ENCODE results near the gene PLET1.
A peak's percentile ranks its signal among the peaks of the same experiment; 100 is the strongest.

Gene PLET1

GRCh38 chr11:112280268-112281126 lies 19.8 kb upstream of the PLET1 start:
- peak; percentile 54 for DNase-seq

DNA sequence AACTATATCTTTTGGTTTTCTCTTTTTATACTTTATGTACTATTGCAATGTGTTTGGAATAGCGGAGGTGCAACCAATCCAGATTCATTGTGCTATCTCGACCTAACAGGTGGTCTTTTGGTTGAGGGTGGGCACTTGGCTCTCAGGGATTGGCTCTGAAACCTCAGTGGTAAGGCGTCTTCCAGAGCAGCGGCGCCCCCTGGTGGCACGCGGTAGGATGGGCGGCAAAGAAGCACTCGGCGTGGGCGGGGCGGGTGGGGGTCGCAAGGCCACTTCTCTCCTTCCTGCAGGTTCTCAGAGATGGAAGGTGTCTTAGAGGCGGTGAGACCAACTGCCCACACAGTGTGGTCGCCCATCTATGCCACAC lies 19.2 kb upstream of the PLET1 start:
- DNase-seq = no peak

- DNase-seq = no peak
Observed at GRCh38 chr11:112278803-112279202, 18.1 kb upstream of the PLET1 start.

GRCh38 chr11:112277941-112278340 lies 17.3 kb upstream of the PLET1 start:
- DNase-seq = no peak

- DNase-seq = no peak
Observed at GRCh38 chr11:112277029-112277428, 16.4 kb upstream of the PLET1 start.

- no peak for DNase-seq
Observed at GRCh38 chr11:112274007-112274783, 13.5 kb upstream of the PLET1 start.

- DNase-seq = no peak
Observed at GRCh38 chr11:112273066-112273465, 12.4 kb upstream of the PLET1 start.

DNA sequence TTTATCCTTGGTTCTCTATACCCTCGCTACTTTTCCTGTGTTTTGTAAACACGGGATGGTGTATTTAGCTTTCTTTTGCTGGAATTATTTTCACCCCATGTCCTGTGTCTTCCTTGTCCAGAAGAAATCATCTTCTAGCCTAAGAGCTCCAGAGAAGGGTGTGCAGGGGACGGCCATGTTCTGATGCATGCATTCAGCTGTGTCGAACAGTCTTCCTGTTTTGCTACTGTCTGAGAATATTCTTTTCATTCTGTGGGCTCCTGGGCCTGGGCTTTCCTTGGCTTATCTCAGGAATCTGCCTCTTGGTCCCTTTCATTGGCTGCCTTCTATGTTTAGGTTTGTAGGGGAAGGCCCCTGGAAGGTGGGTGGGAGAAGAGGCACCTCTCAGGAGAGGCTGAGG lies 10.6 kb upstream of the PLET1 start:
- DNase-seq = no peak

- no peak for DNase-seq
Observed at GRCh38 chr11:112270551-112271180, 10.0 kb upstream of the PLET1 start.

- DNase-seq = no peak
Observed at GRCh38 chr11:112269139-112269538, 8.5 kb upstream of the PLET1 start.

DNA sequence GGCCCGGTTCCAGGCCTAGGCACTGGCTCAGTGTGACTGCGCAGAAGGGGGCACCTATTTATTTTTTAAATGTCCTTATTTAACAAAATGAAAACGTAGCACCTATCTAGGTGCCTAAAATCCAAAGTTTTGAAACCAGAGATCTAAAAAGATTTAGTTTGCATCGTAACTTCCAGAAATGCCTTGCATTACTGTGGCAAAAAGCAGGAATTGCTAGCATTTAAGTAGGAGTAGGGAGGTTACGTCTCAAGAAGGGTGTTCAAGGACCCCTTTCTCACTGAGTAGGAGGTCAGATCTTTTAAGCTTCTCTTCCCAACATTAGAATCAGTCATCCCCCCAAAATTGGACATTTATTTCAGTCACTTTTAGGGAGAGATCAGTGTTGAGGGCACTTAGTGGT lies 7.7 kb upstream of the PLET1 start:
- DNase-seq = no peak

DNA sequence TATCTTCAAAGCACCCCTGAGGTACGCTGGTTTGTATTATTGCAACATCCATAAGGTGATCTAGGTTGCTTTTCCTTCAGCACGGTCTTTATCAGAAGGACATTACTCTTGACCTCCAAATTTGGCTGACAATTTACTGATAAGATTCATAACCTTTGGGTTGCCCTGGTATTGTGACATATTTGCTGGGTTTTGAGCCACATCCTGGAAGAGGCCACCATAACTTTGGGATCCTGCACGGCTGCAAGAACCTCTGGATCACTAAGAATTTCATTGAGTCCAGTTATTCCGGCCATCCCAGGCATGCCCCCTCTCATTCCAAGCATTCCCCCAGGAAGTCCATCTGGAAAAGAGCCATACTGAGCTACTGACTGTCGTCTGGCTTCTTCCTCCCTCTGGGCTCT lies 6.5 kb upstream of the PLET1 start:
- no peak for DNase-seq

GRCh38 chr11:112266410-112266778 lies 5.7 kb upstream of the PLET1 start:
- no peak for DNase-seq

DNA sequence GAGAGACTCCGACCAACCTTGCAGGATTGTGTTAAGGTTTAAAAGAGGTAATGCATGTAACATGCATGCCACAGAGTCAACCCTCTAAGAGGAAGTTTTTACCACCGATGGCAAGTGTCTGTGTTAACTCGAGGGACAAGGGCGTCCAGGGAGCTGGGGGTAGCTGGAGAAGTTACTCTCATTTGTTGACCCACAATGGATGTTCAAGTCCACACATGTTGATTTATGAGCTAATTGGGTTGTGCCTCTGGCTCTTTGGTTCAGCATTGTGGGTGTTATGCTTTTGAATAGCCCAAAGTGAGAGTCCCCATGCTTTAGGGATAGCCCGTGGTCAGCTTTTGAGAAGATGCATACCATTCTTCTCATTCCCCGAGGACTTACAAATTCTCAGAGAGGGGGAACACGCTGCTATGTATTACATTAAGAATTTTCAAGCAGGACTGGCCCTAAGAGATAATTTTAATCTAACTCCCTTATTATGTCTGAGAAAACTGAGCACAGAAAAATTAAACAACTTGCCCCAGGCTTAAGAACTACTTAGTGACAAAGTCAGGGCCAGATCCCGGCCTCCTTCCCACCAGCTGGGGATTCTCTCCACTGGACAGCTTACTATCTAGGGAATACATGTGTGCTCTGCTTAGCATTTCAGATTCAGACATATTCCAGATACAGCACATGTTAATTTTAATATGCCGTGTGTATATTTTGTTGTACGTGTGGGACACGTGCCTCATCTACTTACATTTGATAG lies 5.2 kb upstream of the PLET1 start:
- no peak for DNase-seq

DNA sequence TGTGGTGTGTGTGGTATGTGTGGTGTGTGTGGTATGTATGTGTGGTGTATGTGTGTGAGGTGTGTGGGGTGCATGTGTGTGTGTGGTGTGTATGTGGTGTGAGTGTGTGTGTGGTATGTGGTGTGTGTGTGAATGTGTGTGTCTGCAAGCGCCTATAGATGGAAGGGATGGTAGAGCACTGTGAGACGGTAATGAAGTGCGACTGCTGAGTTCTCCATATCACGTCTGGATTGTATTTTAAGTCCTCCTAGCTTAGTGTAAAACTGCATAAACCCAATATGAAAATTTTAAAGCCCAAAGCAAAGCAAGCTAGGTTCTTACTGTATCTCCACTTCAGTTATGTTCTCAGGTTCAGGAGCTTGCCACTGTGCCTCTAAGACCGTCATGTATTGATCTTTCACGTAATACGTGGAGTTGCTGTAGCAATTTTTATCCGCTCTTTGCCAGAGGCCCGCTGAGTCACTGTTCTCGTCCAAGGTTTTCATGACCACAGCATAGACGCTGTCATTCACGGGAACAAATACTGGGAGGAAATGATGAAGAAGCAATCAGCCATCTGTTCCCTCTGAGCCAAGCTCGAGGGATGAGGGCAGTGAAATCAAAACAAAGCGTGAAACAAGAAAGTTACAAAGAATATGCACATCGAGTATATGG lies 5.5 kb downstream of the PLET1 start:
- peak; percentile 45 for DNase-seq

GRCh38 chr11:112253605-112254242 lies 6.9 kb downstream of the PLET1 start:
- no peak for DNase-seq

DNA sequence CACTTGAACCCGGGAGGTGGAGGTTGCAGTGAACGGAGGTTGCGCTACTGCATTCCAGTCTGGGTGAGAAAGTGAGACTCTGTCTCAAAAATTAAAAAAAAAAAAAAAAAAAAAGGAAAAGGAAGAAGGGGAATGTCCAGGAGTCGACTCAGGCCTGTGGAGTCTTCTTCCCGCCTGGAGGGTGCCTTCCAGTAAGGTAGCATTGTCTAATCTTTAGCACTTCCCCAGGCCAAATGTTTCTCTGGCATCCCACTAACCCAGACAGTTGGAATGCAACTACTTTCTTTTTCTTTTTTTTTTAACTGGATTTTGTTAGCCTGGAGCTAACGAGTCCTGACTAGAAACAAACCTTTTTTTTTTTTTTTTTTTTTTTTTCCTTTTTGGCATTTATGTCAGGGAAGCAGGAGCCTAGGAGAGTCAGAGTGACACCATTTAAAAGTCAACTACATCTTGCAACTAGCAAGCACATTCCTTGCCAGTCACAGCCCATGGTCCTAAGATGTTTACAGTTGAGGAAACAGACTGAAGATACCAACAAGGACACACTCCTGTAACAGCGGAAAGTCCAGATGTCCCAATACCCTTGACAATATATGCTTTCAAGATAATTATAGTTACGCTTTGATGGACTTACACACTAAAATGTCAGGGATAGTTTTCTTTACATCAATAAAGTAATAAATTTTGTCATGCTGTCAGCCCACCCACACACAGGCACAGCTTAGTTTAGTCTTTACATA lies 10.6 kb downstream of the PLET1 start:
- no peak for DNase-seq

GRCh38 chr11:112248201-112248600 lies 12.5 kb downstream of the PLET1 start:
- no peak for DNase-seq

- no peak for DNase-seq
Observed at GRCh38 chr11:112247201-112247600, 13.5 kb downstream of the PLET1 start.

GRCh38 chr11:112241486-112241885 lies 19.2 kb downstream of the PLET1 start:
- no peak for DNase-seq

DNA sequence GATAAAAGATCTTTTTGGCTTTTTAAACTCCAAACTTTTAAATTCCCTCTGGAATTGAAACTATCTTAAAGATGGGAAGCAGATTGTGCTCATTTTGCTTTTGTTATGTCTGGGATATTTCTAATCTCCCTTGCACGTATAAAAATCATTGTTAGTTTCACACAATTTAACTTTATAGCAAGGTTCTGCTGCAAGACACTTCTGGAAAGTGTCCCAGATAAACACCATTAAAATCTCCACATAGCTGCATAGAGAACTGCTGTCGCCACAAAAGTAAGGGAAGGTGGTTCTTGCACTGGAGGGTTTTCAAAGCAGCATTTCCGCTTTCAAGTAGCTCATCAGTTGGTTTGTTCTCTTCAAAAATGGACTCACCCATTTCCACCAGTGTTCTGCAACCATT lies 22.6 kb downstream of the PLET1 start:
- DNase-seq = no peak
